ENCODE measurements around the gene SMIM13.

SMIM13 gene

GRCh38 chr6:11122380-11122779, 28.7 kb downstream of the SMIM13 start:
- no peak overlapping the region for H3K4me3 ChIP-seq (ENCODE audit: low read depth, low read length)
- no peak for TF ChIP-seq CTCF (IDR thresholded peaks at IDR 0.05; ENCODE audit: borderline replicate concordance, insufficient read depth, low read depth, low read length)

GRCh38 chr6:11123978-11124377, 30.3 kb downstream of the SMIM13 start:
- TF ChIP-seq CTCF (IDR thresholded peaks at IDR 0.05; ENCODE audit: borderline replicate concordance, insufficient read depth, low read depth, low read length), result no peak
- no peak overlapping the region for H3K4me3 ChIP-seq (ENCODE audit: low read depth, low read length)

- H3K4me3 ChIP-seq (ENCODE audit: low read depth, low read length), result no peak overlapping the region
These were observed 33.2 kb downstream of the SMIM13 start for GRCh38 chr6:11126876-11127275.

GRCh38 chr6:11128608-11129007, 35.0 kb downstream of the SMIM13 start:
- H3K4me3 ChIP-seq (ENCODE audit: low read depth, low read length), result no peak overlapping the region
- TF ChIP-seq CTCF (IDR thresholded peaks at IDR 0.05; ENCODE audit: borderline replicate concordance, insufficient read depth, low read depth, low read length), result no peak

More at GRCh38 chr6:11126876-11127275, 33.2 kb downstream of the SMIM13 start:
- TF ChIP-seq CTCF (IDR thresholded peaks at IDR 0.05; ENCODE audit: borderline replicate concordance, insufficient read depth, low read depth, low read length), result no peak

- H3K4me3 ChIP-seq (ENCODE audit: low read depth, low read length), result no peak overlapping the region
- no peak for TF ChIP-seq CTCF (IDR thresholded peaks at IDR 0.05; ENCODE audit: borderline replicate concordance, insufficient read depth, low read depth, low read length)
These were observed 36.4 kb downstream of the SMIM13 start for GRCh38 chr6:11129908-11130565.

- H3K4me3 ChIP-seq (ENCODE audit: low read depth, low read length), result no peak overlapping the region
- no peak for TF ChIP-seq CTCF (IDR thresholded peaks at IDR 0.05; ENCODE audit: borderline replicate concordance, insufficient read depth, low read depth, low read length)
These were observed 37.0 kb downstream of the SMIM13 start for GRCh38 chr6:11130605-11131004.

GRCh38 chr6:11132194-11132888, 38.7 kb downstream of the SMIM13 start:
- no peak for TF ChIP-seq CTCF (IDR thresholded peaks at IDR 0.05; ENCODE audit: borderline replicate concordance, insufficient read depth, low read depth, low read length)
- H3K4me3 ChIP-seq (ENCODE audit: low read depth, low read length), result no peak overlapping the region

All from GM12875 (cell line).